Suprapubic skin (tissue), 4 donors: Measurements from ENCODE around the gene RBKS. TPM values are rescaled to one million over a fixed set of nuclear protein-coding genes. Genes with fewer than 3 reads are reported as not detected.

Experiments
- DNase-seq, 2 donors: peaks; one replicate each; pipeline ENCODE4 v3.0.0-alpha.2; 2019; ENCODE audit warnings: low spot score in 2 of 2
- H3K27ac ChIP-seq: fragments of 200-600 bp; sonication (generic); one replicate; pipeline ENCODE4 v1.5.1; 2019
- H3K27me3 ChIP-seq: fragments of 200-600 bp; sonication (generic); one replicate; pipeline ENCODE4 v1.5.1; 2019
- H3K36me3 ChIP-seq: fragments of 200-600 bp; sonication (generic); one replicate; pipeline ENCODE4 v1.5.1; 2019
- H3K4me1 ChIP-seq: fragments of 200-600 bp; sonication (generic); one replicate; pipeline ENCODE4 v1.5.1; 2019
- H3K4me3 ChIP-seq: fragments of 200-600 bp; sonication (generic); one replicate; pipeline ENCODE4 v1.5.1; 2019; ENCODE audit warnings: mild to moderate bottlenecking
- H3K9me3 ChIP-seq: fragments of 200-600 bp; sonication (generic); one replicate; pipeline ENCODE4 v1.5.1; 2019
- EP300 ChIP-seq: sonication (generic); formaldehyde crosslinking; IDR thresholded peaks from one replicate; pipeline ENCODE4 v1.6.1; 2017; ENCODE audit warnings: antibody characterized with exemption
- POLR2A ChIP-seq, 2 donors: fragments of 450-650 bp; IDR thresholded peaks; one replicate each; pipeline ENCODE4 v1.6.1; 2017; ENCODE audit warnings: antibody characterized with exemption in 2 of 2, mild to moderate bottlenecking in 2 of 2, moderate library complexity in 2 of 2
- POLR2AphosphoS5 ChIP-seq, 3 donors: sonication (generic); formaldehyde crosslinking; IDR thresholded peaks; one replicate each; pipeline ENCODE4 v1.6.1; 2017; ENCODE audit warnings: antibody characterized with exemption in 3 of 3
- WGBS: methylation state at CpG from one replicate; pipeline ENCODE4 v1.1.5; 2018; 5-methylcytosine and 5-hydroxymethylcytosine counted together
- total RNA-seq, 4 donors: library from RNA; depleted of rRNA; stranded (reverse); fragments of >200 nt; gene quantifications; one replicate each; pipeline ENCODE4 v1.1.0, GENCODE V29; 2016
- TF ChIP-seq, protein P1 (sequence below), 2 donors: fragments of 200-600 bp in 1 of 2; fragments of 450-650 bp in 1 of 2; sonication (generic) in 1 of 2; IDR thresholded peaks; one replicate each; pipeline ENCODE4 v1.5.1; 2016 to 2019; ENCODE audit warnings: antibody characterized with exemption in 2 of 2, mild to moderate bottlenecking in 1 of 2, moderate library complexity in 1 of 2

Gene RBKS
- total RNA-seq, 4 donors from 2014 or later = 1.0 to 2.2 (median 1.5) TPM

- Histone ChIP-seq H3K27me3 (no peaks in the 10 kb centered on the region), H3K4me1 (peaks cover 5% of the 10 kb centered on the region), H3K9me3 (no peaks in the 10 kb centered on the region), H3K4me3 (no peak overlapping the region), H3K36me3 (no peaks in the 10 kb centered on the region), H3K27ac (no peak overlapping the region)
- WGBS = 95% methylated on average over 2 of the region's 2 CpGs
- no peak for TF ChIP-seq EP300
- TF ChIP-seq POLR2AphosphoS5 (IDR thresholded peaks at IDR 0.05) = no peak
- TF ChIP-seq POLR2A (IDR thresholded peaks at IDR 0.05) = no peak
- TF ChIP-seq, protein P1, sequence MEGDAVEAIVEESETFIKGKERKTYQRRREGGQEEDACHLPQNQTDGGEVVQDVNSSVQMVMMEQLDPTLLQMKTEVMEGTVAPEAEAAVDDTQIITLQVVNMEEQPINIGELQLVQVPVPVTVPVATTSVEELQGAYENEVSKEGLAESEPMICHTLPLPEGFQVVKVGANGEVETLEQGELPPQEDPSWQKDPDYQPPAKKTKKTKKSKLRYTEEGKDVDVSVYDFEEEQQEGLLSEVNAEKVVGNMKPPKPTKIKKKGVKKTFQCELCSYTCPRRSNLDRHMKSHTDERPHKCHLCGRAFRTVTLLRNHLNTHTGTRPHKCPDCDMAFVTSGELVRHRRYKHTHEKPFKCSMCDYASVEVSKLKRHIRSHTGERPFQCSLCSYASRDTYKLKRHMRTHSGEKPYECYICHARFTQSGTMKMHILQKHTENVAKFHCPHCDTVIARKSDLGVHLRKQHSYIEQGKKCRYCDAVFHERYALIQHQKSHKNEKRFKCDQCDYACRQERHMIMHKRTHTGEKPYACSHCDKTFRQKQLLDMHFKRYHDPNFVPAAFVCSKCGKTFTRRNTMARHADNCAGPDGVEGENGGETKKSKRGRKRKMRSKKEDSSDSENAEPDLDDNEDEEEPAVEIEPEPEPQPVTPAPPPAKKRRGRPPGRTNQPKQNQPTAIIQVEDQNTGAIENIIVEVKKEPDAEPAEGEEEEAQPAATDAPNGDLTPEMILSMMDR (IDR thresholded peaks at IDR 0.05) = no peak
- no peak for DNase-seq
Measured at GRCh38 chr2:27808418-27808817, 81.8 kb downstream of the RBKS start.

GRCh38 chr2:27807476-27807875 lies 82.7 kb downstream of the RBKS start:
- Histone ChIP-seq H3K27me3 (no peaks in the 10 kb centered on the region), H3K4me1 (peaks cover 5% of the 10 kb centered on the region), H3K4me3 (no peak overlapping the region), H3K27ac (no peak overlapping the region), H3K36me3 (no peaks in the 10 kb centered on the region), H3K9me3 (no peaks in the 10 kb centered on the region)
- 89% methylated on average over 4 of the region's 4 CpGs for WGBS
- TF ChIP-seq POLR2A (IDR thresholded peaks at IDR 0.05) = no peak
- TF ChIP-seq, protein P1 (IDR thresholded peaks at IDR 0.05) = peak; percentile 30 to 40
- DNase-seq = no peak

DNA sequence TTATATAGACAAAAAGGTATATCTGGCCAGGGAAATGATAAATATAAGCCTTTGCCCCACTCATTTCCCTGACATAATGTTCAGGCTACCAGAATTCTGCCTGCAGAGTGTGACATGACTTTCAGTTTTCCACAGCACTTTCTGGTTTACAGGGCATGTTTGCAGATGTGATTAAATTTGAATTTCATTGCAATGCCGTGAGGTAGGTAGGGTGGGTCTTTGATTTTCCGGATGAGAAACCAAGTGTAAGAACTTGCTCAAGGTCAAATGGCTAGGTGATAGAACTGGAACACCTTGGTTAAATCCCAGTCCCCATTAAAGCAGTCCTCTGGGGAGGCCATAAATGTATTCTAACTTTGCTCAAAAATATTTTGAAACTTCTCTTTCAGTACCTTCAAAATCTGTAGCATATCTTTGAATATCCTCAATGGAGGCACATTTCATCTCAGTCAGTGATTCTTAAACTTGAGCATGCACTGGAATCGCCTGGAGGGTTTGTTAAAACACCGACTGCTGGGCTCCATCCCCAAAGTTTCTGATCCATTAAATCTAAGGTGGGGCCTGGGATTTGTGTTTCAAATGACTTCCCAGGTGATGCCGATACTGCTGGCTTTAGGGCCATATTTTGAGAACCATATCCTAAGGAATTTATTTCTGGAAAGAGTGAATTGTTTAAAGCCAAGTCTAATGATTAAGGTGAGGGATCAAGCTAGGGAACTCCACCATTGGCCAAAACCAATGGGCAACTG lies 83.7 kb downstream of the RBKS start:
- Histone ChIP-seq H3K9me3 (no peaks in the 10 kb centered on the region), H3K4me1 (peaks cover 5% of the 10 kb centered on the region), H3K4me3 (no peak overlapping the region), H3K36me3 (no peaks in the 10 kb centered on the region), H3K27me3 (no peaks in the 10 kb centered on the region), H3K27ac (no peak overlapping the region)
- WGBS = 88% methylated on average over 5 of the region's 5 CpGs
- TF ChIP-seq, protein P1 (IDR thresholded peaks at IDR 0.05) = no peak
- TF ChIP-seq EP300 = no peak
- no peak for TF ChIP-seq POLR2AphosphoS5 (IDR thresholded peaks at IDR 0.05)
- TF ChIP-seq POLR2A (IDR thresholded peaks at IDR 0.05) = no peak
- no peak for DNase-seq

GRCh38 chr2:27805180-27805579 lies 85.0 kb downstream of the RBKS start:
- DNase-seq = no peak
- 60% methylated on average over 3 of the region's 3 CpGs for WGBS
- H3K36me3 ChIP-seq = no peaks in the 10 kb centered on the region
- no peaks in the 10 kb centered on the region for H3K27me3 ChIP-seq
- TF ChIP-seq, protein P1 (IDR thresholded peaks at IDR 0.05) = no peak
- TF ChIP-seq POLR2A (IDR thresholded peaks at IDR 0.05) = no peak
- no peak for TF ChIP-seq EP300
- TF ChIP-seq POLR2AphosphoS5 (IDR thresholded peaks at IDR 0.05) = no peak
- H3K27ac ChIP-seq = no peak overlapping the region
- peaks cover 5% of the 10 kb centered on the region for H3K4me1 ChIP-seq
- no peaks in the 10 kb centered on the region for H3K9me3 ChIP-seq
- no peak overlapping the region for H3K4me3 ChIP-seq

GRCh38 chr2:27804146-27804545 lies 86.0 kb downstream of the RBKS start:
- no peak for DNase-seq
- TF ChIP-seq POLR2AphosphoS5 (IDR thresholded peaks at IDR 0.05) (no peak), EP300 (no peak), POLR2A (IDR thresholded peaks at IDR 0.05) (no peak)
- TF ChIP-seq, protein P1 (IDR thresholded peaks at IDR 0.05) = no peak

More at GRCh38 chr2:27804146-27804545, 86.0 kb downstream of the RBKS start:
- H3K36me3 ChIP-seq = no peaks in the 10 kb centered on the region
- H3K4me1 ChIP-seq = peaks cover 4% of the 10 kb centered on the region
- H3K27ac ChIP-seq = no peak overlapping the region
- H3K9me3 ChIP-seq = no peaks in the 10 kb centered on the region
- no peak overlapping the region for H3K4me3 ChIP-seq
- H3K27me3 ChIP-seq = no peaks in the 10 kb centered on the region
